ENCODE results near the gene CHD5. TPM values are rescaled to one million over a fixed set of nuclear protein-coding genes. Genes with fewer than 3 reads are reported as not detected.

CHD5 gene
- total and polyA plus RNA-seq, 5 donors = 0.23 to 0.53 (median 0.29) TPM

GRCh38 chr1:6200188-6200809, 20.2 kb upstream of the CHD5 start:
- 62% methylated on average over 10 of the region's 10 CpGs for WGBS
- no peak for DNase-seq
- Histone ChIP-seq H3K4me1 (ENCODE audit: control insufficient read depth, insufficient read depth, low read length) (peaks cover 5% of the 10 kb centered on the region), H3K27ac (ENCODE audit: low read length) (peak overlapping the region; percentile 93), H3K4me3 (ENCODE audit: low read length) (peak overlapping the region; percentile 47), H3K27me3 (ENCODE audit: control insufficient read depth, insufficient read depth) (no peaks in the 10 kb centered on the region), H3K9me3 (ENCODE audit: control insufficient read depth, low read length) (no peaks in the 10 kb centered on the region)
- intact Hi-C loops (cut with DNase I) = no loop called here
- ATAC-seq = no peak

GRCh38 chr1:6199298-6200187, 19.4 kb upstream of the CHD5 start, which contains the start of gene RPL22:
RPL22 (minus strand) TSS chr1:6199595; CDS start chr1:6199573, 22 bp downstream.
- Histone ChIP-seq H3K9me3 (ENCODE audit: control insufficient read depth, low read length) (no peaks in the 10 kb centered on the region), H3K27ac (ENCODE audit: low read length) (peak within 1 kb of the TSS; percentile 93), H3K27me3 (ENCODE audit: control insufficient read depth, insufficient read depth) (no peaks in the 10 kb centered on the region), H3K4me1 (ENCODE audit: control insufficient read depth, insufficient read depth, low read length) (peaks cover 5% of the 10 kb centered on the region), H3K4me3 (ENCODE audit: low read length) (peak within 1 kb of the TSS; percentile 89)
- ATAC-seq (peak; percentile 98 to 99), DNase-seq (peak; percentile 99 to 100 (median 99))
- intact Hi-C loops (cut with DNase I) = loop anchor here in 1 of 4 donors (5.0 kb wide), 1 partner anchor 43 kb away; the partner anchor contains the start of gene HES3
- under 1% methylated on average over 53 of the region's 53 CpGs for WGBS

DNA sequence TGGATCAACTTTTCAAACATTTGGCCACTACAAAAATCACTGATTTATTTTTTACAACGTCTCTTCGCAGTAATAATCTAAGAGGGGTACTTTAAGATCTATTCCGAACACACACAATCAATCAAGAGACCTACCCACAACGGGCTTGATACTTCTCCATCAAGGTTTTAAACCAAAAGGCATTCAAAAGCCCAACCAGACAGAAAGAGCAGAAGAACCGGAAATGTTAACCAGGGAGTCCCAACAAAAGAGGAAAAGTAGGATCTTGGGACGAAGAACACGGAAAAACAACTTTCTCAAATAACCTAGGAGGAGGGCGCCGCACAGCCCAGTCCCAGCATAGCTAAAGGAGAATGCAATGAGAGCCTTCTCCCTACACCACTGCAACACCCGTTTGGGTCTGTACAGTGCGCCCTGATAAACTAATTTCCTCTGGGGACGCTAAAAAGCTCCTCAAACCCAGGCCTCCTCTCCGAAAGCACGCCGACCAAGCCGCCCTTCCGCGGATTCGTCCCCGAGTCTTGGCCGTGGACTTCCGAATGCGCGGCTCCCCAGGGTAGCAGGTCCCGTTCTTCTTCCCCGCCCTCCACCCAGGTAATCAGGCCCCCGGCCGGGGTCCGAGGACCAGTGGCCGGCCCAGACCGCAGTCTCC, 18.7 kb upstream of the CHD5 start:
- peak overlapping the region; percentile 58 for H3K27ac ChIP-seq (ENCODE audit: low read length)
- H3K9me3 ChIP-seq (ENCODE audit: control insufficient read depth, low read length) = no peaks in the 10 kb centered on the region
- no peaks in the 10 kb centered on the region for H3K27me3 ChIP-seq (ENCODE audit: control insufficient read depth, insufficient read depth)
- intact Hi-C loops (cut with DNase I) = loop anchor here in 1 of 4 donors (5.0 kb wide), 1 partner anchor 44 kb away; the partner anchor contains the start of gene HES3
- ATAC-seq (peak in 1 of 2 donors; percentile 23), DNase-seq (no peak)
- WGBS = 1% methylated on average over 31 of the region's 31 CpGs
- peaks cover 5% of the 10 kb centered on the region for H3K4me1 ChIP-seq (ENCODE audit: control insufficient read depth, insufficient read depth, low read length)
- H3K4me3 ChIP-seq (ENCODE audit: low read length) = peak overlapping the region; percentile 89

- ATAC-seq (no peak), DNase-seq (no peak)
- 62% methylated on average over 6 of the region's 6 CpGs for WGBS
- intact Hi-C loops (cut with DNase I) = loop anchor here in 1 of 4 donors (5.0 kb wide), 1 partner anchor 44 kb away; the partner anchor contains the start of gene HES3
- Histone ChIP-seq H3K4me1 (ENCODE audit: control insufficient read depth, insufficient read depth, low read length) (peaks cover 5% of the 10 kb centered on the region), H3K27me3 (ENCODE audit: control insufficient read depth, insufficient read depth) (no peaks in the 10 kb centered on the region), H3K4me3 (ENCODE audit: low read length) (peak overlapping the region; percentile 89), H3K27ac (ENCODE audit: low read length) (no peak overlapping the region), H3K9me3 (ENCODE audit: control insufficient read depth, low read length) (no peaks in the 10 kb centered on the region)
Measured at GRCh38 chr1:6197746-6198427, 17.8 kb upstream of the CHD5 start.

DNA sequence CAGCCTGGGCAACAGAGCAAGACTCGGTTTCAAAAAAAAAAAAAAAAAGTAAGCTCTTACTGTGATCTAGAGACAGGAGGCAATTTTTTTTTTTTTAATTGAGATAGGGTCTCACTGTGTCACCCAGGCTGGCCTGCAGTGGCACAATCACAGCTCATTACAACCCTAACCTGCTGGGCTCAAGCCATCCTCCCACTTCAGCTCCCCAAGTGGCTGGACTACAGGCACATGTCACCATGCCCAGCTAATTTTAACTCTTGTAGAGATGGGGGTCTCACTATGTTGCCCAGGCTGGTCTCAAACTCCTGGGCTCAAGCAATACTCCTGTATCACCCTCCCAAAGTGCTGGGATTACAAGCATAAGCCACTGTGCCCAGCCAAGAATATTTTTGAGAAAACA, 11.8 kb upstream of the CHD5 start:
- intact Hi-C loops (cut with DNase I) = no loop called here
- WGBS = 100% methylated on average over 1 of the region's 1 CpG
- Histone ChIP-seq H3K9me3 (ENCODE audit: control insufficient read depth, low read length) (no peaks in the 10 kb centered on the region), H3K4me1 (ENCODE audit: control insufficient read depth, insufficient read depth, low read length) (no peaks in the 10 kb centered on the region), H3K4me3 (ENCODE audit: low read length) (no peak overlapping the region), H3K27ac (ENCODE audit: low read length) (no peak overlapping the region), H3K27me3 (ENCODE audit: control insufficient read depth, insufficient read depth) (no peaks in the 10 kb centered on the region)
- DNase-seq (no peak), ATAC-seq (no peak)

- 85% methylated on average over 8 of the region's 8 CpGs for WGBS
- H3K27me3 ChIP-seq (ENCODE audit: control insufficient read depth, insufficient read depth) = no peaks in the 10 kb centered on the region
- H3K4me1 ChIP-seq (ENCODE audit: control insufficient read depth, insufficient read depth, low read length) = no peaks in the 10 kb centered on the region
- DNase-seq (no peak), ATAC-seq (no peak)
- H3K9me3 ChIP-seq (ENCODE audit: control insufficient read depth, low read length) = no peaks in the 10 kb centered on the region
- H3K27ac ChIP-seq (ENCODE audit: low read length) = no peak overlapping the region
- intact Hi-C loops (cut with DNase I) = no loop called here
- no peak overlapping the region for H3K4me3 ChIP-seq (ENCODE audit: low read length)
Measured at GRCh38 chr1:6188466-6188865, 8.3 kb upstream of the CHD5 start.

DNA sequence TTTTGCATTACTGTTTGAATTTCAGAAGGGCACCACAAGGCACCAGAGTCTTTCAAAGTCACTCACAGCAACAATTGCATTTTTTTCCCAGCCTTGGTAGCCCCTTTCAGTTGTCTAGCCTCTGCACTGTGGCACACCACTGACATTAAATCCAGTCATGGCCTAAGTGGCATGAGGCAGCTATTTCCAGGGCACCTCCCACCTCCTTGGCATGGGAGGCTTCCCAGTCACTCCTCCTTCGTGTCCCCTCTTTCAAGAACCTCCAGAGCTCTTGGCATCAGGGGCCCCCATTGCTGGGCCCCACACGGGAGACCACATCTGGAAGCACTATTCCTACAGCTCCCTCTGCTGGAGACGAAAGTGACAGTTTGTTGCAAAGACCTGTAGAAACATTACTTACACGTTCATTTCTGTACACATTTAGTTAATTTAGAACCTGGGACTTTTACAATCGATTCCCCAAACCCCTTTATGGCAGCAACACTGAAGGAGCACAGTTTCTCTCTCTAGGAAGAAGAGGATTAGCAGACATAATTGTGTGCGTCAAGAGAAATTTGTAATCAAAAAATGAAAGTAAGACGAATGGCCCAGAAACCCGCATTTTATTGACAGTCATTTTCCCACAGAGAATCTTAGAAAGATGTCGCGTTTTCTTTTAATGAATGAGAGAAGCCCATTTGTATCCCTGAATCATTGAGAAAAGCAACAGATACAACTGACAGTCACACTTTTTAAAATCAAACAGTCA, 5.7 kb upstream of the CHD5 start:
- Histone ChIP-seq H3K4me3 (ENCODE audit: low read length) (no peak overlapping the region), H3K27ac (ENCODE audit: low read length) (no peak overlapping the region), H3K27me3 (ENCODE audit: control insufficient read depth, insufficient read depth) (no peaks in the 10 kb centered on the region), H3K4me1 (ENCODE audit: control insufficient read depth, insufficient read depth, low read length) (no peaks in the 10 kb centered on the region), H3K9me3 (ENCODE audit: control insufficient read depth, low read length) (no peaks in the 10 kb centered on the region)
- 68% methylated on average over 10 of the region's 10 CpGs for WGBS
- intact Hi-C loops (cut with DNase I) = no loop called here
- DNase-seq = no peak
- no peak for ATAC-seq

- WGBS = 59% methylated on average over 3 of the region's 3 CpGs
- intact Hi-C loops (cut with DNase I) = no loop called here
Measured at GRCh38 chr1:6185151-6185550, 5.0 kb upstream of the CHD5 start.

DNA sequence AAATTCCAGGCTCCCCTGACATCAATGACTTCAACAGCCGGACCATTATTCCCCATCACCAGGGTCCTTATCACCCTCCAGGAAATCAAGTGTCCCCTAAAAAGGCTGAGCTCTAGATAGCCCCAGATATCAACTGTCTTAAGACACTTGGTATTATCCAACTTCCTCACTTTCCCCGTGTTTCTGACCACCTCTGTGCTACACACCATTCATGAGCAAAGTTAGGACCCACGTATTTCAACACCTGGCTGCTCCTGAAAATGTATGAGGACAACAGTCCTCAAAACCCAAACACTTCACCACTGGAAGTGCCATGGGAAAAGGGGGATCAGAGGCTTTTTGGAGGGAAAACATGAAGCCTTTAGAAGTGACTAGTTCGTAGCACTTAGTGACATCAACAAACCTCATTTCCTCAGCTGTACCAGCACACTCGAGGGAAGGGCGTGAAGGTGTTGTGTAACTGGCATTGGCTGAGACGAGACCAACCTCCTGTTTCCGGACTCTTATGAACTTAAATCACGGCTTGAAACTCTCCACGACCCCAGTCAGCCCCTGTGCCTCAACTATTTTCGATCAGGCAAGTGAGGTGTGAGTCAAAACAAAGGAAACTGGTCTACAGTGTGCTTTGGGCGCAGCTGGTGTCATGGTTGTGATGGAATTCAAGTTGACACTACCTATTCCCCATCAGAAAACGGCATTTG, 4.1 kb upstream of the CHD5 start:
- intact Hi-C loops (cut with DNase I) = no loop called here

More at GRCh38 chr1:6185151-6185550, 5.0 kb upstream of the CHD5 start:
- no peak for DNase-seq
- Histone ChIP-seq H3K4me1 (ENCODE audit: control insufficient read depth, insufficient read depth, low read length) (no peaks in the 10 kb centered on the region), H3K9me3 (ENCODE audit: control insufficient read depth, low read length) (no peaks in the 10 kb centered on the region), H3K27me3 (ENCODE audit: control insufficient read depth, insufficient read depth) (no peaks in the 10 kb centered on the region), H3K27ac (ENCODE audit: low read length) (no peak overlapping the region), H3K4me3 (ENCODE audit: low read length) (no peak overlapping the region)
- ATAC-seq = no peak

More for the DNA sequence above, 4.1 kb upstream of the CHD5 start:
- WGBS = 70% methylated on average over 13 of the region's 13 CpGs
- Histone ChIP-seq H3K9me3 (ENCODE audit: control insufficient read depth, low read length) (no peaks in the 10 kb centered on the region), H3K4me3 (ENCODE audit: low read length) (no peak overlapping the region), H3K27ac (ENCODE audit: low read length) (no peak overlapping the region), H3K4me1 (ENCODE audit: control insufficient read depth, insufficient read depth, low read length) (no peaks in the 10 kb centered on the region), H3K27me3 (ENCODE audit: control insufficient read depth, insufficient read depth) (no peaks in the 10 kb centered on the region)
- DNase-seq (no peak), ATAC-seq (no peak)

Data from right cardiac atrium (tissue), 5 donors.